ENCODE data around the gene DENND4A.

Gene DENND4A

GRCh38 chr15:65777053-65777452, 15.0 kb downstream of the DENND4A start:
- H3K4me1 ChIP-seq (ENCODE audit: control insufficient read depth, insufficient read depth, low read length): no peaks in the 10 kb centered on the region
- no peaks in the 10 kb centered on the region for H3K27me3 ChIP-seq (ENCODE audit: control insufficient read depth, insufficient read depth, low read length)
- H3K36me3 ChIP-seq (ENCODE audit: control insufficient read depth, insufficient read depth, low read length): no peaks in the 10 kb centered on the region
- no peak overlapping the region for H3K4me3 ChIP-seq (ENCODE audit: low read length)
- H3K27ac ChIP-seq (ENCODE audit: low read depth, low read length): no peak overlapping the region
- H3K9ac ChIP-seq (ENCODE audit: low read length): no peak overlapping the region

- Histone ChIP-seq H3K36me3 (ENCODE audit: control insufficient read depth, insufficient read depth, low read length) (no peaks in the 10 kb centered on the region), H3K4me3 (ENCODE audit: low read length) (no peak overlapping the region)
Observed at GRCh38 chr15:65773386-65774111, 18.5 kb downstream of the DENND4A start.

GRCh38 chr15:65772930-65773329, 19.2 kb downstream of the DENND4A start:
- no peak overlapping the region for H3K4me3 ChIP-seq (ENCODE audit: low read length)
- H3K4me1 ChIP-seq (ENCODE audit: control insufficient read depth, insufficient read depth, low read length): no peaks in the 10 kb centered on the region
- no peaks in the 10 kb centered on the region for H3K27me3 ChIP-seq (ENCODE audit: control insufficient read depth, insufficient read depth, low read length)
- no peak overlapping the region for H3K9ac ChIP-seq (ENCODE audit: low read length)
- no peaks in the 10 kb centered on the region for H3K36me3 ChIP-seq (ENCODE audit: control insufficient read depth, insufficient read depth, low read length)
- H3K27ac ChIP-seq (ENCODE audit: low read depth, low read length): no peak overlapping the region

More at GRCh38 chr15:65773386-65774111, 18.5 kb downstream of the DENND4A start:
- H3K27ac ChIP-seq (ENCODE audit: low read depth, low read length): no peak overlapping the region
- no peaks in the 10 kb centered on the region for H3K4me1 ChIP-seq (ENCODE audit: control insufficient read depth, insufficient read depth, low read length)
- no peak overlapping the region for H3K9ac ChIP-seq (ENCODE audit: low read length)
- no peaks in the 10 kb centered on the region for H3K27me3 ChIP-seq (ENCODE audit: control insufficient read depth, insufficient read depth, low read length)

- H3K36me3 ChIP-seq (ENCODE audit: control insufficient read depth, insufficient read depth, low read length): no peaks in the 10 kb centered on the region
- H3K9ac ChIP-seq (ENCODE audit: low read length): no peak overlapping the region
- H3K4me3 ChIP-seq (ENCODE audit: low read length): no peak overlapping the region
- H3K4me1 ChIP-seq (ENCODE audit: control insufficient read depth, insufficient read depth, low read length): peaks cover 3% of the 10 kb centered on the region
- no peak overlapping the region for H3K27ac ChIP-seq (ENCODE audit: low read depth, low read length)
- no peaks in the 10 kb centered on the region for H3K27me3 ChIP-seq (ENCODE audit: control insufficient read depth, insufficient read depth, low read length)
Observed at GRCh38 chr15:65771870-65772269, 20.2 kb downstream of the DENND4A start.

DNA sequence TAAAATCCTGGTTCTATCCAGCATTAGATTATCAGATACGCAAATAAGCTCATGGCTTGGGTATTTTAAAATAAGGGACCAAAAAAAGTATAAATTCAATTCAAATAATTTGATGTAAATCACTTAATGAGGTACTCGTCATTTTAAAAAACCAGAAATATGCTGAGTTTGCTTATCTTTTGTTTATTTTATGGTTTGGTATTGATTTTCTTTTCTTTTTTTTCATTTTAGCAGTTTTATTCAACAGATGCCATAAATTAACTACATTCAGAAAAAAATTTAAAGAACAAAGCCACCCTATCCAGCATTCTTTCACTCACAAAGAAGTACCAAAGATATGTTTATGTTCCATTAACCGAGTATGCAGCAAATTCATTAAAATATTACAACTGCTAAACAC, 22.6 kb downstream of the DENND4A start:
- Histone ChIP-seq H3K4me1 (ENCODE audit: control insufficient read depth, insufficient read depth, low read length) (peaks cover 3% of the 10 kb centered on the region), H3K4me3 (ENCODE audit: low read length) (no peak overlapping the region), H3K27ac (ENCODE audit: low read depth, low read length) (no peak overlapping the region), H3K36me3 (ENCODE audit: control insufficient read depth, insufficient read depth, low read length) (no peaks in the 10 kb centered on the region), H3K27me3 (ENCODE audit: control insufficient read depth, insufficient read depth, low read length) (no peaks in the 10 kb centered on the region), H3K9ac (ENCODE audit: low read length) (no peak overlapping the region)

- H3K36me3 ChIP-seq (ENCODE audit: control insufficient read depth, insufficient read depth, low read length): no peaks in the 10 kb centered on the region
- no peaks in the 10 kb centered on the region for H3K27me3 ChIP-seq (ENCODE audit: control insufficient read depth, insufficient read depth, low read length)
- no peak overlapping the region for H3K9ac ChIP-seq (ENCODE audit: low read length)
- no peak overlapping the region for H3K27ac ChIP-seq (ENCODE audit: low read depth, low read length)
- H3K4me3 ChIP-seq (ENCODE audit: low read length): no peak overlapping the region
- H3K4me1 ChIP-seq (ENCODE audit: control insufficient read depth, insufficient read depth, low read length): peaks cover 3% of the 10 kb centered on the region
Observed at GRCh38 chr15:65767895-65768294, 24.2 kb downstream of the DENND4A start.

- H3K4me1 ChIP-seq (ENCODE audit: control insufficient read depth, insufficient read depth, low read length): peaks cover 3% of the 10 kb centered on the region
Observed at GRCh38 chr15:65767264-65767595, 24.9 kb downstream of the DENND4A start.

GRCh38 chr15:65766422-65767263, 25.4 kb downstream of the DENND4A start:
- H3K9ac ChIP-seq (ENCODE audit: low read length): no peak overlapping the region
- peak overlapping the region; percentile 22 for H3K27ac ChIP-seq (ENCODE audit: low read depth, low read length)
- H3K36me3 ChIP-seq (ENCODE audit: control insufficient read depth, insufficient read depth, low read length): no peaks in the 10 kb centered on the region
- no peaks in the 10 kb centered on the region for H3K27me3 ChIP-seq (ENCODE audit: control insufficient read depth, insufficient read depth, low read length)
- H3K4me1 ChIP-seq (ENCODE audit: control insufficient read depth, insufficient read depth, low read length): peaks cover 3% of the 10 kb centered on the region
- H3K4me3 ChIP-seq (ENCODE audit: low read length): no peak overlapping the region

More at GRCh38 chr15:65767264-65767595, 24.9 kb downstream of the DENND4A start:
- Histone ChIP-seq H3K9ac (ENCODE audit: low read length) (no peak overlapping the region), H3K4me3 (ENCODE audit: low read length) (no peak overlapping the region), H3K27ac (ENCODE audit: low read depth, low read length) (peak overlapping the region; percentile 22), H3K27me3 (ENCODE audit: control insufficient read depth, insufficient read depth, low read length) (no peaks in the 10 kb centered on the region), H3K36me3 (ENCODE audit: control insufficient read depth, insufficient read depth, low read length) (no peaks in the 10 kb centered on the region)

DNA sequence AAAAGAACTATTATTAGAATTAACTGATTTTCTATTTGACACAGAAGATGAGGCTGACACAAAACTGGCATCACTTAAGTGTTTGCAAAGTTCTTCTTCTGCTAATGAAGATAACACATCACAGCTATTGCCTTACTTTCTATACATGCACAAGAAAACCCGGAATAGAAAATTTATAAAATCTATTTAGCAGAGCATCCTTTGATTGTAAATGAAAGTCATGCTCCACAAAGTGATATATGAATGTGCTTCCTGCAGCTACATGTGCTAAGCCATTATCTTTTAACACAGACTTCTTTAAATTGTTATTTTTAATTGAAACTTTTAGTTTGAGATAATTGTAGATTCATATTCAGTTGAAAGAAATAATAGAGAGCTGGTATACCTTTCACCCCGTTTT, 27.0 kb downstream of the DENND4A start:
- no peak overlapping the region for H3K4me3 ChIP-seq (ENCODE audit: low read length)
- H3K9ac ChIP-seq (ENCODE audit: low read length): no peak overlapping the region
- peaks cover 3% of the 10 kb centered on the region for H3K4me1 ChIP-seq (ENCODE audit: control insufficient read depth, insufficient read depth, low read length)
- H3K27me3 ChIP-seq (ENCODE audit: control insufficient read depth, insufficient read depth, low read length): no peaks in the 10 kb centered on the region
- H3K36me3 ChIP-seq (ENCODE audit: control insufficient read depth, insufficient read depth, low read length): no peaks in the 10 kb centered on the region
- no peak overlapping the region for H3K27ac ChIP-seq (ENCODE audit: low read depth, low read length)

- peaks cover 3% of the 10 kb centered on the region for H3K4me1 ChIP-seq (ENCODE audit: control insufficient read depth, insufficient read depth, low read length)
- no peaks in the 10 kb centered on the region for H3K36me3 ChIP-seq (ENCODE audit: control insufficient read depth, insufficient read depth, low read length)
- H3K27ac ChIP-seq (ENCODE audit: low read depth, low read length): no peak overlapping the region
- H3K9ac ChIP-seq (ENCODE audit: low read length): no peak overlapping the region
- no peak overlapping the region for H3K4me3 ChIP-seq (ENCODE audit: low read length)
- H3K27me3 ChIP-seq (ENCODE audit: control insufficient read depth, insufficient read depth, low read length): no peaks in the 10 kb centered on the region
Observed at GRCh38 chr15:65762914-65763787, 28.9 kb downstream of the DENND4A start.

DNA sequence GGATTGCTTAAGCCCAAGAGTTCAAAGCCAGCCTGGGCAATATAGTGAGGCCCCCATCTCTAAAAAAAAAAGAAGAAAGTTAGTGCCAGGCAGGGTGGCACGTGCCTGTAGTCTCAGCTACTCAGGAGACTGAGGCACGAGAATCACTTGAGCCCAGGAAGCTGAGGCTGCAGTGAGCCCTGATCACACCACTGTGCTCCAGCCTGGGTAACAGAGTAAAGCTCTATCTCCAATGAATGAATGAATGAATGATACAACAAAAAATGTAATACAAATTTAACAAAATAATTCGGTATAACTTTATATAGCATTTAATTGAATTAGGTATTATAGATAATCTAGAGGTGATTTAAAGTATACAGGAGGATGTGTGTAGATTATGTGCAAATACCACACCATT, 29.7 kb downstream of the DENND4A start:
- Histone ChIP-seq H3K9ac (ENCODE audit: low read length) (no peak overlapping the region), H3K27ac (ENCODE audit: low read depth, low read length) (no peak overlapping the region), H3K36me3 (ENCODE audit: control insufficient read depth, insufficient read depth, low read length) (no peaks in the 10 kb centered on the region), H3K4me1 (ENCODE audit: control insufficient read depth, insufficient read depth, low read length) (peaks cover 3% of the 10 kb centered on the region), H3K27me3 (ENCODE audit: control insufficient read depth, insufficient read depth, low read length) (no peaks in the 10 kb centered on the region), H3K4me3 (ENCODE audit: low read length) (no peak overlapping the region)

DNA sequence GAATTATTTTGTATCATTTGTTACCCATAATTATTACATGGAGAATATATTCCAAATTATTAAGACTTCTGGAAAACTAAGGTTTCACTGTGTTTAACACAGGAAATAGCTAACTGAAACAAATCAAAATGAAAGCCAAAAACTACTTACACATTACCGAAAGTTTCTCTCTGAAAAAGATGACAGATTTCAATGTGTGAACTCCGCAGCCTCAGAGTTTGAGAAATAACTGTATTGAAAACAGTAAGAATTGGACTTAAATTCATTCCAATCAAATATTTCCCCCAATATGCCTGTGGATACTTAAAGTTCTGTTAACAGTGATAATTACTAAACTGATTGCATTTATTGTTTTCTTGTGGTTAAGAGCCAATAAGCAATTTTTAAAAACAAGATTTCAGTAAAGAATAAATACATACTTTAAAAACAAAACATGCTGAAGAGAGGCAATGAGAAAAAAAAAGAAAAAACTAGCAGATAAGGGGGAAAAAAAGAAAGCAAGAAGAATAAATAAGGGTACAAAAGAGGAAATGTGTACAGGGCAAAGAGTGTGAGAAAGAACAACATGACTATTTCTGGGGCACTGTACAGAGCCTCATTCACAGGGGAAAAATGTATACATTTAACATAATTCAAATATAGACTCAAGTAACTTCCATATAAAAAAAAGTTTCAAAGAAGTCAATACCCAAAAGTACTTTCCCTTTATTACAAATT, 30.7 kb downstream of the DENND4A start:
- Histone ChIP-seq H3K4me3 (ENCODE audit: low read length) (no peak overlapping the region), H3K36me3 (ENCODE audit: control insufficient read depth, insufficient read depth, low read length) (no peaks in the 10 kb centered on the region), H3K9ac (ENCODE audit: low read length) (no peak overlapping the region)

More for the DNA sequence above, 30.7 kb downstream of the DENND4A start:
- Histone ChIP-seq H3K27ac (ENCODE audit: low read depth, low read length) (no peak overlapping the region), H3K27me3 (ENCODE audit: control insufficient read depth, insufficient read depth, low read length) (no peaks in the 10 kb centered on the region), H3K4me1 (ENCODE audit: control insufficient read depth, insufficient read depth, low read length) (no peaks in the 10 kb centered on the region)

Measured in rectal smooth muscle tissue (tissue), 1 donor.